HG03342 (cell line): ENCODE measurements around the gene GRK1.

Experiments
- ATAC-seq: cut with Tn5 transposase; IDR thresholded peaks from one replicate; pipeline ENCODE4 v1.9.1; 2021; ENCODE audit warnings: mild to moderate bottlenecking, moderate library complexity; ENCODE audit not compliant: unreplicated experiment

The GRK1 gene

GRCh38 chr13:113647351-113648215 is 19.4 kb upstream of the GRK1 start:
- no peak for ATAC-seq

DNA sequence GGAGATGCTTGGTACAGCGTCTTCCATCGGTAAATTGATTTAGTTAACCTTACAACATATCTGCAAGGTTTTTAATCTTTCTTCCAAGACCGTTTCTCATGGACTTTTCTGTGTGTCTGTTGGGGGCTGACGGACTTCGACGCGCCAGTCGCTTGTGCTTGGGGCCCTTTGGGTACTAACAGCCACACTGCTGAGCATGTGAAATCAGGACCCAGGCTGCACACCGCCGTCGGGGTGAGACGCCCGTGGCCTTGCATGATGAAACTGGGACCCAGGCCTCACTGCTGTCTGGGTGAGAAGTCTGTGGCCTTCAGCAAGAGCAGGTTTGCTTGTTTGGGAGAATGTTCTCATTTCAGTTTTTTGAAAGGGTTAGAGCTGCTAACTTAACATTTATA is 18.8 kb upstream of the GRK1 start:
- ATAC-seq: no peak

DNA sequence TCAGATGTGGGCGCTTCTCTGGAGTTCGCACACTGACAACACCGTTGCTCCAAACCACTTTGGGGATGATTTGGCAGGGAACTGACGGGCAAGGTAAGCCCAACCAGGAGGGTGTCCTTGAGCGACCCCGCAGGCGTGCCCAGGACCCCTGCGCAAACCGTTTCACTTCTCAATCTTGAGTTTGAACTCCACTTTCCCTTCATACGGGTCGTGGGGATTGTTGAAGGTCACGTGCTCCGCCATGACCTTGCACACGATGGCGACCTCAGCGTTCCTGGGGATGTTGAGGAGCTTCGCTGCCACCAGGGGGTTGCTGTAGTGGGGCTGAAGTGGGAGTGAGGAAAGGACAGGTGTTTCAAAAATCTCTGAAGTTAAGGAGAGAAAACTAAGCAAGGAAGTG is 17.8 kb upstream of the GRK1 start:
- no peak for ATAC-seq

- no peak for ATAC-seq
Observed at GRCh38 chr13:113650275-113650674, 16.7 kb upstream of the GRK1 start.

DNA sequence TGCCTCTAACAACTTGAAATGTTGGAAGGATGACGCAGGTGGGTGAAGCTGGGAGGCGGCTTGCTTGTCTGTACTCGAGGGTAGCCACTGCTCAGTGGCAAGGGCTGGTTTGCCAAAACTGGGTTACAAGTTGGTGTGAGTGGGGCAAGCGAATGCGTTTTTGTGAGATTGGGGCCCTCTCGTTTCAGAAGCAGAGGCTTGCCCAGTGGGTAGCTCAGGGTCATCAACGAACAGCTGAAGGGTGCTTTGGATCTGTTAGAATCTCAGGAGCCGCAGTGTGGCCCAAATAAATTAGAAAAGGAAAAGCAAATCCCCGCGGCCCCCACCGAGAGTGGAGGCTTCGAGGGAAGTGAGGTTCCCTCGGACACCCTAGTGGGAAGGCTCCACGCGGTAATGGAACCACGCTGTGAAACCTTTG is 16.3 kb upstream of the GRK1 start:
- ATAC-seq: no peak

DNA sequence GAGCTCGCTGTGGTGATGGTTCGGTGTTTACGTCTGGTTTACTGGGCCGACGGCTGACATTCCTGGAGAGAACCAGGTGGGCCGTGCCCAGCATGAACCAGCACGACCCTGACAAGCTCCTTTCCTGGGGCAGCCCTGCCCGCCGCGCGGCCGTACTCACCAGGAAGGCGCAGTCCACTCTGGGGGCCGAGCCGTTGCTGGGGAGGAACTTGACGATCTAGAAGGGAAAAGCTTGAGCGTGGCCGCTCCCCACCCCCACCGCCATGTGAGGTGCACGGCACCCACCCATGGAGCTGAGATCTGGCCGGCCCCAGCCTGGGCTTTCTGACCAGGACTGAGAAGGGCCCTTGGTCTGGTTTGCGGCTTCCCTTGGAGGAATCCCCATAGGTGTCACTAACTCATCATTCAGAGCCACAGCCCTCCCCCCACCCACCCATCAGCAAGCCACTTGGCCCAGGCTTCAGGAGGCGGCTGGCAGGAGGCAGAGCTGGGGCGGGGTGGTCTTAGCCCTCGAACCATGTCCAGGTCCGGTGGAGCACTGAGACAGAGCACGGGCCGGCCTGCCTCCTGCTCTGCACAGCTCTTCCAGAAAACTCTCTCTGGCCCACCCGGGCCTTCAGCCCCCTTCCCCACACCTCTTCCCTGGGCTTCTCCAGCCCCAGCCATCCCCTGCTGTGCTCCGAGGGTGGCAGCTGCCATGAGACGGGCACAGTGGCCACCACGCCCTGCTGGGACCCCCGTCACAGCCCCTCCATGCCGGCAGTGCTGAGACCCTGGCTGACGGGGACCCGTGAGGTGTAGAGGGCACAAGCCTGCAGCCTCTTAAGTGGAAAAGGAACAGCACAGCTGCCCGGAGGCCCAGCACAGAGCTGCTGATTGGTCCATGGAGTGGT is 15.3 kb upstream of the GRK1 start:
- no peak for ATAC-seq

DNA sequence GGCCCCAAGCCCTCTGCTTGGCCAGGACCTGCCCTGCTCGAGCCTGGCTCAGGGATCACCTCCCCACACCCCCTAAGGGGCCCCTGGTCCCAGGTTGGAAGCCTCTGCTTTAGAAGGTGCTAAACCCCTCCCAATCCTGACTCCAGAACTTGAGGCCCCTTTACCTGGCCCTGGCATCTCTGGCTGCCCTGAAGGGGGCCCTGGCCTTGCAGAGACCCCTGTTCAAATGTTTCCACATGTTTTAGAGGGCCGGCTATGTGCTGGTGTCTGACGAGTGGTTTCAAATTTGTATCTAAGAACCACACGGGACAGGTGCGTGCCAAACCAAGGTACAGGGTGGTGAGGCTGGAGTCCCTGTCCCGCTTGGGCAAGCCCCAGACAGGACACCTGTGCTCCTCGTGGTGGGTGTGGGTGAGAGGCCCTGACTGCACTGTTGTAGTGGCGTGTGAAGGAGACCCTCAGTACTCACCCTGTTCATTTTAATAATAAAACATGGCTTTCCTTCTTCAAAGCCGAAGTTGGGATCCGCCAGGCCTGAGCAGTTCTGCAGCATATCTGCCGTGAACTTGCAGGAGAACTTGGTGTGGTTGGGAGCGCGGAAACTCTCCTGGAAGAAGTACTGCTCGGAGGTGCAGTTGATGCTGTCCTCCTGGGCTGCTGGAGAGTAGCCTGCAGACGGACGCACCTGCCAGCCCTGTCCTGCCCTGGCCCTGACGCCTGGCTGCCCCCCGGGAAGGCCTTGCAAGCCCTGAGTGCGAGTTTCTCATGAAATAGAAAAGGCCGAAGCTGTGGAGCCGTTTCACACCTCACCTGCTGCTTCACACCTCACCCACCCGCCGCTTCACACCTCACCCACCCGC is 14.4 kb upstream of the GRK1 start:
- no peak for ATAC-seq

DNA sequence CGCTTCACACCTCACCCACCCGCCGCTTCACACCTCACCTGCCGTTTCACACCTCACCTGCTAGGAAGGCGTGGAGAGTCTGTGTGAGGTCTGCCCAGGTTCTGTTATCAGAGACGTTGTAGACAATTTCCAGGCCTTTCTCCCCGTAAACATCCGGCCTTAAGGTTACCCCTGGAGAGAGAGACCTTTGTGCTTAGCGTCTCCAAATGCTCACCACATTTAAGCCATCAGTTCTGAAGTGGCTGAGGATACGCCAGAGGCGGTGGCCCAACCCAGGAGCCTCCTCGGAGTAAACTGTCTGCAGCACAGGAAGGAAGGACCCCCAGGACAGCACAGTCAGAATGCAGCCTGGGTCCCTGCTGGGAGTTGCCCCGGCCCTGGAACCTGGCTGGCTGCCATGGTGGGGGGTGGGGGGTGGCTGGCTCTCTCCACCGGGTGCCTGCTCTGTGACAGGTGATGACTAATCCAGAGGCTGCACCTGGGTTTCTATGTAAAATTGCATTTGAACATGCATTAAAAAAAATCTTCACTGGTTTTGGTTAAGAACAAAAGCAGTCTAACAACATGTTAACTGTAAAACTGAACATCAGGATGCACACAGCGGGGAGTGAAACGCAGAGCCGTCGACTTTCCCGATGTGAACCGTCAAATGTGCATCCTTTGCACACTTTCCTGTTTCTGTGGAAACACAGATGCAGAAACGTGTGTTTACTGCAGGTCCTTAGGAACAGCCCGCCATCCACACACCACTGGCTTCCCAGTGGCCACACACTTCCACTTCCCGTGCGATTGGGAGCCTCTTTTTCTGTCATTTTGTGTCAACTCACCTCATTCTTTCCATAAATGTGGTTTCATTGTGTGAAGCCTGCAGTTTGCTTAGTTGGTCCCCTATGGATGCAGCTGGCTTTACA is 13.5 kb upstream of the GRK1 start:
- ATAC-seq: no peak

DNA sequence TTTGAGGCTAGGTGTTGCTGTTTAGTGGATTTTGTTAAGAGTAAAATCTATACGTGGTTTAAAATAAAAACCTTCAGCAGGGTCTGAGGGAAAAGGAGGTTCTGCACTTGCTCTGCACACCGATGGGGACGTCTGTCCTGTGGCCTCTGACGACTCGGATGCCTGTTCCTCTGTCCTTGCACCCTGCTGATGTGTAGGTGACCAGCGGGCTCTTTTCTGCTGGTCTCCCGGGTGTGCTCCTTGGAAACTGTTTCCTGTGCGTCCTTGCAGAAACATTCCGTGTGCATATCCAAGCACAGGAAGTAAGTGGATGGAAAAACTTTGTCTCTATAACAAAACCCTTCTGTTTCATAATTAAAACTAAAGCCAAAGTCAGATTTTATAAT is 12.9 kb upstream of the GRK1 start:
- ATAC-seq: no peak

DNA sequence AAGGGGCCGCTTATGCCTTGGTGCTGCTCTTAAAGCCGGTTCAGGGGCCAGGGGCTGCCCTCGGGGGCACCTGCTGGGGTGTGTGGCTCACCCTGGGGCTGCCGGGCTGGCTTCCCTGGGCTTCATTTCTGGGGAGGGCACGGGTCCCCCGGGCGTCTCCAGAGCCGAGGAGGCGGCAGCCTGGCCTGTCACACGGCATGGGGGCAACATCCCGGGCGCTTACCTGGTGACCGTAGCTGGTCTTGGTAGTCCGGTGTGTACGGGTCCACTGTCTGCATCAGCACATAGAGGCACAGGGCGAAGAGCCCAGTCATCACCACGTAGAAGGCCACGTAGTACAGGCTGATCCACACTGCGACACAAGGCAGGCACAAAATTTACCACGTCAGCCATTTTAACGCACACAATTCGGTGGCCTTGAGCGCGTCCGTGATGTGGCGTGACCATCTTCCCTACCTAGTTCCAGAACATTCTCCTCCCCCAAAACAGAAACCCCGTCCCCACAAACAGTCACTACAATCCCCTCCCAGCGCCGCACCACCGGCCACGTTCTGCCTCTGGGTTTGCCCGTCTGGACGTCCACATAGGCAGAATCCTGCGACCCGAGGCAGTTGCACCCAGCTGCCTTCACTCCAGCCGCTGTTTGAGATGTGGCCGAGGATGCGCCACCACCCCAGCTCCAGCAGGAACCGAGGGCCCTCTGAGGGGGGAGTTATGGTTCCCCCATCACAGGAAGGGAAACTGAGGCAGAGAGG is 12.3 kb upstream of the GRK1 start:
- ATAC-seq: no peak

GRCh38 chr13:113655346-113656002 is 11.5 kb upstream of the GRK1 start:
- ATAC-seq: no peak

- ATAC-seq: no peak
Observed at GRCh38 chr13:113656003-113656588, 10.9 kb upstream of the GRK1 start.

DNA sequence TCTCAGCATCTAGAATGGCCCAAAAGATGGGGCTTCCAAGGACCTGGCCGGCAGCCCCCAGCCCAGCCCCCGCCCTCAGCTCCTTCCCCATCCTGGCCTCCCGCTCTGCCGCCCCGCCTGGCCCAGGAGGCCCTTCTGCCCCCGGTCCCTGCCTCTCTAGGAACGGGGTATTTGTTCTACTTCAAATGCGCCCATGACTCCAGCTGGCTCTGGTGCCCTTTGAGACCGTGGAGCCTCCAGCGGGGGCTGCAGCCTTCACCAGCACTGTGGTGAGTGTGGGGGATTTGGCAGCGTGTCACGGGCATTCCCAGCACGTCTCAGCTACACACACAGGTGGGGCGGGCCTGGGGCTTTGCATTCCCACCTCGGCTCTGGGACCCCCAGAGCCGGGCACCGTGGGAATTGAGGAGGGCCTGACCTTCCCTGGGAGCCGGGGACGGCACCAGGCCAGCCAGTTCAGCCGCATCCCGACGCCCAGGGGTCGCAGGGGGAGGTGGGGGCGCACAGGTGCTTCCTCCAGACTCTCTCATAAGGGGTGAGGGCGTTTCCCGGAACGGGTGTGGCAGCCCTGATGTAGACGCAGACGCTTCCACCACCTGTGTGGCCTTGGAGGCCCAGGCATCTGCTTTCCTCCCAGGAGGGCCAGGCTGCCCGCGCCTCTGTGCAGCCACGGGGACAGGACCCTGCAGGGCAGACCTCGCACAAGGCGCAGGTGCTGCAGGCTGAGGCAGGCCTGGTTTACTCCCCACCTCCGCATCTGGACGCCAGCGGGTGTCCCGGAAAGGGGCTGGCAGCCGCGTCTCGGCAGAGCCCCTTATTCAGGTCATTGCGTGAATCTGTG is 10.0 kb upstream of the GRK1 start:
- ATAC-seq: no peak

GRCh38 chr13:113657851-113658741 is 8.9 kb upstream of the GRK1 start, which contains the start of gene ATP4B:
Gene ATP4B (minus strand): TSS chr13:113658198. CDS start chr13:113658144, 54 bp downstream.
- no peak for ATAC-seq

- no peak for ATAC-seq
Observed at GRCh38 chr13:113658836-113659235, 8.2 kb upstream of the GRK1 start.

- ATAC-seq: no peak
Observed at GRCh38 chr13:113659337-113659736, 7.7 kb upstream of the GRK1 start.
